IPS-18c (cell line): ENCODE data around the gene PDE4DIP.
"Not testable (repeated sequence)": the region's sequence is repeated elsewhere in the genome, so short reads cannot be mapped to it uniquely, and the experiment has no call there.

Source experiments
- H3K4me3 ChIP-seq: 2 replicates; pipeline ENCODE4 v1.7.0; 2013; ENCODE audit warnings: low read depth, mild to moderate bottlenecking, low read length, moderate library complexity; ENCODE audit not compliant: insufficient read depth
- H3K9me3 ChIP-seq: one replicate; pipeline ENCODE4 v1.6.1; 2013; ENCODE audit warnings: mild to moderate bottlenecking, low read length, moderate library complexity; ENCODE audit not compliant: control insufficient read depth, insufficient read depth

PDE4DIP gene

DNA sequence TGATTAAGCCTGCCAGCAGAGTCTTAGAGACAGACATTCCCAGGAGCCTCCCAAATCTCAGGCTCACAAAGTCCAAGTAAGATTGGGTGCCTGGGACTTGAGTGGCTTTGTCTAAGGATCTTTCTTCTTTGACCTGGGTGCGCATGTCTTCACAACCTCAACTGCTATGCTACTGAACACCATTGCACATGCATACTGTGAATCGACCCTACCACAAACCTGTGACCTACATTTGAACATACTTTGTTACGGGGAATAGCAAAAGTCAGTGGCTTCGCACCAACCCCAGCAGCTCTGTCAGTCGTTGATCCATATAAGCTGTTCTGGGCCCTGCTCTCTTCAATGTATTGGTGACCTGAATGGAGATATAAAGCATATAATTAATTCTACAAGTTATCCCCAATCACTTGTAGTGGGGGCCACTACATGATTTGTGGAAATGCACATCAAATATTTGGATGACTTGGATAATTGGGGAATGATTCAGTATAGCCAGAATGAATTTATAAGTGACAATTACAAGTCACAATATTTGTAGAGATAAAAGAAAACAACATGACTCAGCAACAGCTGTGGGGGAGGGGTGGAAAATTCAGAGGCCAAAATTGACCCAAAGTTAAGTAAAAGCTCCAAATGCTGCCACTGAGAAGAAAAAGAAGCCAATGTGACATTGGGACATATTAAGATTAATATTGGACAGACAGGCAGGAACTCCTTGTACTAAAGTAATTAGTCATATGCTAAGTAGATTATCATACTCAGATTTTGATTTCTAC is 152.4 kb downstream of the PDE4DIP start:
- not testable (repeated sequence) for H3K4me3 ChIP-seq, H3K9me3 ChIP-seq

DNA sequence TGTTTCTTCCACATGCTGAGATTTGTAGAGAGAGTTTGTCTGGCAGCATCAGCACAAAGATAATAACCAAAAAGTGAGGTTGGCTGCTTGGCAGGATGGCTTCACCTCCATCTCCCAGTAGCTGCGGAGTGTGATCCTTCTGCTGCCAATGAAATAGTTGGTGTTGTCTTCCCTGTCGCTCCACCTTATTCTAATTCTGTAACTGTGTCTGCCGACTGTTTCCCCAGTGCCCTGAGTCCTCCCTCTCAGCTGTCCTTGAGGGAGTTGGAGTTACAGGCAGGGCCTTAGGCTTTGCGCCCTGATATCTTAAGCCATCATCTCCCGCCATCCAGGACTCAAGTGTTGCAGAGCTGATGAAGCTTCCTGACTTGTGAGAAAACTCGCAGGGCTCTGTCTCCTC is 153.2 kb downstream of the PDE4DIP start:
- H3K4me3 ChIP-seq, H3K9me3 ChIP-seq: not testable (repeated sequence)

DNA sequence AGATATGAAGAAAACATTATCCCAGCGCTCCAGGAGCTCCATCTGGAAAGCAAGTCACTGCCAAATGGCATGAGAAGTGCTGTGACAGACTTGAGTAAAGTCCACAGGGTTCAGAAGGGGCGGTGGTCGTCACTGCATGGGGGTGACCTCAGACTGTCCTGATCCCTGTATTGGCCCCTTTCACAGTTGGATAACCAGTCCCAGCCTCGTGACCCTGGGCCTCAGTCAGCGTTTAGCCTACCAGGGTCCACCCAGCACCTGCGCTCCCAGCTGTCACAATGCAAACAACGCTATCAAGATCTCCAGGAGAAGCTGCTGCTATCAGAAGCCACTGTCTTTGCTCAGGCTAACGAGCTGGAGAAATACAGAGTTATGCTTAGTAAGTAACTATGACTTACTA is 158.4 kb downstream of the PDE4DIP start:
- H3K4me3 ChIP-seq = not testable (repeated sequence)

DNA sequence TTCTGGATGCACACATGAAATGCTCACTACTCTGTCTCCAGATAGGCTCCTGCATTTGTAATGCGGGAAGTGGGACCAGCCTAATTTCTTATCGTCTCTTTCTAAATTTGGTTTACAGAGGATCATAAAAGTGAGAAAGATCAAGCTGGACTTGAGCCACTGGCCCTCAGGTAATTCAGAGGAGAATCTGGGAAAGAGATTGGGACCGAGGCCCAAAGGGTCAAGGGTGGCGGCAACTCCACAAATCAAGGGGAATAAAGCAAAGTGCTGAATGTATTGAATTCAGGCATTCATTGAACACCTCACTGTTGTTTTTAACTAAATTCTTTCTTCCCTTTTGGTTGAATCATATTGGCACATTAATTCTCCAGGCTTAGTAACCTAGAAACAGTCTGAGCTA is 164.1 kb downstream of the PDE4DIP start:
- not testable (repeated sequence) for H3K9me3 ChIP-seq, H3K4me3 ChIP-seq

More for the DNA sequence above, 158.4 kb downstream of the PDE4DIP start:
- not testable (repeated sequence) for H3K9me3 ChIP-seq

DNA sequence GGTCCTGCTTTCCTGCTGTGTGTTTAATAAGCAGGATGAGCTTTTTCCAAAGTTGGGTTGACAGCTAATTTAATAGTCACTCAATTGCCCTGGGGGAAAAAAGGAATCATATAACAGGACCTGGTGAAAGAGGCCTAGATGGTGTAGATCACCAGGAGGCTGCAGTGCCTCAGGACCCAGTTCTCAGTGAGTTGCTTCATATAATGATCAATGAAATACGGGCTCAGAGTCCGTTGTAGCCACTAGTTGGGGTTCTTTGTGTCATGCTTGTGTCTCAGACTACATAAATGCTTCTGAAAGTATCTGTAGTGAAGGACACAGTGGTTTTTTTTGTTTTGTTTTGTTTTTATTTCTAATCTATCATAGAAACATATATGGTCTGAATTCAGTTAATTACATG is 164.5 kb downstream of the PDE4DIP start:
- H3K4me3 ChIP-seq, H3K9me3 ChIP-seq: not testable (repeated sequence)

DNA sequence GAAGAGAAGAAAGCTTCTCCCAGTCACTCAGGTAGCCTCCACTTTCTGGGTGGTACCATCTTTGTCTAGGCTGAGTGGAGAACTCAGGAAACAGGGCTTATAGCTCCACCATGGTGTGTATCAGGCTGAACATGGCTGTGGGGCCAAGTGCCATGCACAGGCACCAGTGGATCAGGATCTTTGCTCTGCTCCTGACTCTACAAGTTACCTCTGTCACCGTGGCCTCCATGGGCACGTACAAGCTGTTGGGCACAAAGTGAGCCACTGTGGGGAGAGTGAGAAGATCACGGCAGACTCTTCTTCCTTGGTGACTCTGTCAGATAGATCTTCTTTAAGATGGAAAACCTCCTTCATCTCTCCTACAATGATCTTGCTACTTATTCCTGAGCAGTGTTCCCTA is 165.5 kb downstream of the PDE4DIP start:
- not testable (repeated sequence) for H3K4me3 ChIP-seq

DNA sequence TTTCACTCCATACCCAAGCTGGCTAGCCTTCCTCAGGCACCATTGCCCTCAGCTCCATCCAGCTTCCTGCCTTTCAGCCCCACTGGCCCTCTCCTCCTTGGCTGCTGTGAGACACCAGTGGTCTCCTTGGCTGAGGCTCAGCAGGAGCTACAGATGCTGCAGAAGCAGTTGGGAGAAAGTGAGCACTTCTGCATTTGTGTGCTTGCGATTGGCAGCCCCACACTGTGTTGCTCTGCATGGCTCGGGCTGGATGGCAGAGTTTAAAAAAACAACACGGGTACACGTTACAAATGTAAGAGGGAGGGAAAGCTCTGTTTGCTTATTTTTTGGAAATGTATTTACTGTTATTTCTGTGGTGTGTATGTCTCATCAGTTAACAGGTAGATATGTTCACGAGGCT is 168.4 kb downstream of the PDE4DIP start:
- H3K4me3 ChIP-seq, H3K9me3 ChIP-seq: not testable (repeated sequence)

More for the DNA sequence above, 165.5 kb downstream of the PDE4DIP start:
- not testable (repeated sequence) for H3K9me3 ChIP-seq

DNA sequence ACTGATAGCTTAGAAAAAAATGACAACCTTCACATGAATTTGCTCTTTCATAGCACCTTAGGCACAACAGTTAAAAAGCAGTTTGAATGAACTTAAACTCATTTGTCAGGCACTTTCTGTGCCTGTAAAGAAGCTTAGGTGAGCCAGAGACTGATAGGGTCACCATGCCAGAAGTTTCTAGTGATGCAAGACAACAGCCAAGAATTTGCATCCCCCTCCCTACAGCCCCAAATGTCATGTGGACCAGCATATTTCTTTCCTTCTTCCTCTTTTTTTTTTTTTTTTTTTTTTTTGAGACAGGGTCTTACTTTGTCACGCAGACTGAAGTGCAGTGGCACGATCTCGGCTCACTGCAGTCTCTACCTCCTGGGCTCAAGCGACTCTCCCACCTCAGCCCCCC is 169.3 kb downstream of the PDE4DIP start:
- H3K4me3 ChIP-seq, H3K9me3 ChIP-seq: not testable (repeated sequence)

DNA sequence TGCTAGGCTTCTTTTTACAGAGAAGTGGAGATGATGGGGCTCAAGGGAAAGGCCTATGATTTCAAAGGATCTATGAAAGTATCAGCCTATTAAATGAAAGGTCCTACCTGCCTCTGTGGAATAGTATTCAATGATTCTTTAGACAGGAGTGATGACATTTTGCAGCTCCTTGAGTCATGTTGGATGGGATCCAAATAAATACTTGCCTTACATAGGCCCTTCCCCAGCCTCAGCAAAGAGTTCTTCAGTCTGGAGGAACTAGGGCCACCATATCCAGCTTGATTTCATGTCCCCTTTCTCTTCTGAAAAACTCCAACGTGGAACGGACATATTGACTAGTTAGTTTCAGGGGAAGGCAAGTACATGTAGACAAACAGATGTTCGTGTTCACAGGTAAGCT is 171.3 kb downstream of the PDE4DIP start:
- not testable (repeated sequence) for H3K9me3 ChIP-seq, H3K4me3 ChIP-seq

DNA sequence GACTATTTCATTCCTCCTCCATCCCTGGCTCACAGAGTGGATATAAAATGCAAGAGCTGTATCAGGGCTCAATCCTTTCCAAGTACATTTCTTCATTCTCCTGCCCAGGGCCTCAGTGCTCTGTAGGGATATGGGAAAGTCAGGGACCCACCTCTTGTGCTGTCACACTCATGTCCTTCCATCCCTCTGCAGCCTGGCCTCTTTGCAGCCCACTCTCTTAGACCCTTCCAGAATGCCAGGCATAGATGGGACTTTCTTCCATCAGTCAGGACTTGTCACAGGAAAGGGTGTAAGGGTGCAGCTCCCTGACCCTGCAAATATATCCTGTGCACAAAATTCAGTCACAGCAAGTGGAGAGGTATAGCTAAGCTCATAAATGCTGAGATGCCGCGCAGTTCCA is 172.4 kb downstream of the PDE4DIP start:
- not testable (repeated sequence) for H3K9me3 ChIP-seq, H3K4me3 ChIP-seq

DNA sequence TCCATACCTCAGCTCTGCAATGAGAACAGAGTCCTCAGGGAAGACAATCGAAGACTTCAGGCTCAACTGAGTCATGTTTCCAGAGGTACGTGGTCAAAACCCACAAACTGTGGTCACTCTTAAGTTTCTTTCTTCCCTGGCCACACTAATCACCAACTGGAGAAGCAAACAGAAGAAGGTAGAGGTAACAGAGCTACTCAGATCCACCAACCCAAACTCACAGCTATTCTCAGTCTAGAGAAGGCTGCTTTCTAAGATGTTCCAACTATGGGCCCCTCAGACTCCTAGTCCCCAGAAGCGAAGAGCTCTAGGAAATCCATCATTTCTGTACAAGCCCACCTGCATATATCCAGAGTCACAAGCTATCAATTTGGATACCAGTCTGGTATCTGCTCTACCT is 174.3 kb downstream of the PDE4DIP start:
- H3K9me3 ChIP-seq, H3K4me3 ChIP-seq: not testable (repeated sequence)

DNA sequence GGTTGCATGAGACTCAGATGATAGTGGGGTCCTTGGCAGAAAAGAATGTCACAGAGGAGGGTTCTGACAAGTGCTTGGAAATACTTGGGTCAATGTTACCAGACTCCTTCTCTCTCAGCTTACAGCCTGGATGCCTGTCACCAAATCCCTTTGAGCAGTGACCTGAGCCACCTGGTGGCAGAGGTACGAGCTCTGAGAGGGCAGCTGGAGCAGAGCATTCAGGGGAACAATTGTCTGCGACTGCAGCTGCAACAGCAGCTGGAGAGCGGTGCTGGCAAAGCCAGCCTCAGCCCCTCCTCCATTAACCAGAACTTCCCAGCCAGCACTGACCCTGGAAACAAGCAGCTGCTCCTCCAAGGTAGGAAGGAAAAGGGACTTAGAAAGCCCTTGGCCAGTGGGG is 180.1 kb downstream of the PDE4DIP start:
- not testable (repeated sequence) for H3K4me3 ChIP-seq

DNA sequence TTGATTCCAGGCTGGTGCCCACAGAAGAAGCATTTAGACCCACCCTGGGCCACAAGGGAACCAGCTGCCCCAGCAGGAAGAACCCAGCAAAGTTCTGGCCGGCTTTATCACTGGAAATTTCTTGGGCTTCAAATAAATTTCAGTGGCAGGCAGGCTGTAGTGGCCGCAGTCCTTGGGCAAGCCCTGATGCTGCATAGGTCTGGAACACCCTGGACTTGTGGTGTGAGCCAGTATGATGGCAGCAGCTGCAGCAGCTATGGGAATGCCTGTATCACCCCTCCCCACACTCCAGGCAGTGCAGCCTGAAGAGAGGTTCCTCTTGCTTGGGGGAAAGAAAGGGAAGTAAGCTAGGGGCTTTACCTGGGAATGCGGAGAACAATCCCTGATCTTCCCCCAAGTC is 189.7 kb downstream of the PDE4DIP start:
- not testable (repeated sequence) for H3K4me3 ChIP-seq, H3K9me3 ChIP-seq

More for the DNA sequence above, 180.1 kb downstream of the PDE4DIP start:
- H3K9me3 ChIP-seq = not testable (repeated sequence)

DNA sequence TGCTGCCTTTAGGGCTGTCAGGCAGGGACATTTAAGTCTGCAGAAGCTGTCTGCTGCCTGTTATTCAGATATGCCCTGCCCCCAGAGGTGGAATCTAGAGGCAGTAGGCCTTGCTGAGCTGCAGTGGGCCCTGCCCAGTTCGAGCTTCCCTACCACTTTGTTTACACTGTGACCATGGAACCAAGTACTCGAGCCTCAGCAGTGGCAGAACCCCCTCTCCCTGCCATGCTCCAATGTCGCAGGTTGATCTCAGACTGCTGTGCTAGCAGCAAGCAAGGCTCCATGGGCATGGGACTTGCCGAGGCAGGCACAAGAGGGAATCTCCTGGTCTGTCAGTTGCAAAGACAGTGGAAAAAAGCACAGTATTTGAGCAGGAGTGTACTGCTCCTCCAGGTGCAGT is 198.8 kb downstream of the PDE4DIP start:
- not testable (repeated sequence) for H3K4me3 ChIP-seq, H3K9me3 ChIP-seq

DNA sequence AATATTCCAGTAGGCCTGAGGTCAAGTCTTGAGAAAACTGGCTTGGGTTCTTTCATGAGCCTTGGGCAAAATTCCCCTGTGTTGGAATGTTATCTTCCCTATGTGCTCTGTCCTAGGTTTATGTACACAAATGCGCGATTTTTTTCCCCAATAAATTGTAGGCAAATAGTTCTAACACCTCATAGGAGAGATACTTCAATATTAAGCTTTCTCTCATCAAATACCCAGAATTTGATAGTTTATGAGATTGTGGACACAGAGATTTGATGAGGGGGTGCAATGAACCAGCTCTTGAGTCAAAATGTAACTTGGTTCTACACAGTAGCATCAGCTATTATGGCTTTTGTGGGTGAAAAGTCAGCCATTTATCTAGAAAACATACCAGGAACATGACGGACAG is 220.4 kb downstream of the PDE4DIP start:
- not testable (repeated sequence) for H3K4me3 ChIP-seq, H3K9me3 ChIP-seq

DNA sequence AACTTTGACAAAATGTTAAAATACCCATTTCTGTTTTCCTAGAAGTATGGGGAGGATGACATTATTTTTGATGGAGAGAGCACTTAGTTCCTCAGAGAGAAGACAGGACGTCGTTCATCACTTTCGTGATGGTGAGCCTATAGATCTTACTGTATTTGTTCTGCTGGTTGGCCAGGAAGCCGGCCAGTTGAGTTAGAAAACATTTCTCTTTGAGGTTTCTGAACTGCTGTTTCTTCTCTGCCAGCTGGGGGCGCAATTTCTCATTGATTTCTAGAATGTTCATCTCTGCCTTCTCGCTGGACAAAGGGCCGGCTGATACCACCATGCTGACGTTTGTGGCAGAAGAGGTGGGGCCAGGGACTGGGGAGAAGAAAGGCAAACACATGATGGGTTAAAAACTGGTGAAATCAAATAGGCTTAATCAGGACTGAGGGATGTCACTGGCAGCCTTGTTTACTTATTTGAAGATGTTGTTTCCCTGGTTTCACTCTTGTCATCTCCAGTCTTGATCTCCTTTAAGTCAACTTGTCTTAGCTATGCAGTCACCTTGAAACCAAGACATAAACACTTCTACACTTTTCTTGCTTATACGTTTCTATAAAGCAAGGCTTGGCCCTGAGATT is 231.4 kb downstream of the PDE4DIP start:
- not testable (repeated sequence) for H3K4me3 ChIP-seq, H3K9me3 ChIP-seq
